GM23338 (cell line): ENCODE results near the gene MLPH. TPM values are rescaled to one million over a fixed set of nuclear protein-coding genes. Genes with fewer than 3 reads are reported as not detected.

Experiments used
- ATAC-seq: fragments of 200-7000 bp; cut with Tn5 transposase; 3 replicates; pipeline ENCODE4 v1.9.1; 2020
- DNase-seq: peaks from one replicate; pipeline ENCODE4 v3.0.0-alpha.2; 2015; ENCODE audit warnings: low spot score
- H2AFZ ChIP-seq: fragments of 200-600 bp; sonication (generic); 2 replicates; pipeline ENCODE4 v1.8.0; 2016; ENCODE audit warnings: antibody characterized with exemption, mild to moderate bottlenecking, moderate library complexity
- H3F3A ChIP-seq: fragments of 200-600 bp; sonication (generic); replicated peaks from 2 replicates; pipeline ENCODE4 v1.8.0; 2017; ENCODE audit warnings: antibody characterized with exemption, mixed run types, low read depth
- H3K27ac ChIP-seq: fragments of 200-600 bp; sonication (generic); 2 replicates; pipeline ENCODE4 v1.6.1; 2016; ENCODE audit warnings: low read depth
- H3K27me3 ChIP-seq: fragments of 200-600 bp; sonication (generic); 2 replicates; pipeline ENCODE4 v1.8.0; 2016; ENCODE audit warnings: mild to moderate bottlenecking, mixed run types, moderate library complexity; ENCODE audit not compliant: insufficient read depth
- H3K36me3 ChIP-seq: fragments of 200-600 bp; sonication (generic); 2 replicates; pipeline ENCODE4 v1.8.0; 2016; ENCODE audit warnings: mild to moderate bottlenecking; ENCODE audit not compliant: insufficient read depth
- H3K4me1 ChIP-seq: fragments of 200-600 bp; sonication (generic); 2 replicates; pipeline ENCODE4 v1.8.0; 2016; ENCODE audit warnings: mild to moderate bottlenecking, moderate library complexity; ENCODE audit not compliant: insufficient read depth
- H3K4me2 ChIP-seq: fragments of 200-600 bp; sonication (generic); 2 replicates; pipeline ENCODE4 v1.7.1; 2017; ENCODE audit warnings: mixed run types
- H3K4me3 ChIP-seq: fragments of 200-600 bp; sonication (generic); 2 replicates; pipeline ENCODE4 v1.6.1; 2016; ENCODE audit warnings: mixed run types
- H3K79me2 ChIP-seq: fragments of 200-600 bp; sonication (generic); replicated peaks from 2 replicates; pipeline ENCODE4 v1.8.0; 2017; ENCODE audit warnings: mild to moderate bottlenecking; ENCODE audit not compliant: insufficient read depth
- H3K9me2 ChIP-seq: fragments of 200-600 bp; sonication (generic); 2 replicates; pipeline ENCODE4 v1.8.0; 2017; ENCODE audit not compliant: insufficient read depth
- H4K20me1 ChIP-seq: fragments of 200-600 bp; sonication (generic); replicated peaks from 2 replicates; pipeline ENCODE4 v1.8.0; 2017; ENCODE audit warnings: mild to moderate bottlenecking; ENCODE audit not compliant: insufficient read depth
- H3K27ac Mint-ChIP-seq: 2 replicates; pipeline ENCODE4 v1.8.0; 2020; ENCODE audit warnings: inconsistent platforms, mild to moderate bottlenecking, moderate library complexity, mixed read lengths
- H3K27me3 Mint-ChIP-seq: 3 replicates; pipeline ENCODE4 v1.8.0; 2022; ENCODE audit warnings: low read depth, mild to moderate bottlenecking, moderate library complexity, mixed read lengths, inconsistent platforms; ENCODE audit not compliant: insufficient read depth, poor library complexity
- H3K36me3 Mint-ChIP-seq: 3 replicates; pipeline ENCODE4 v1.8.0; 2021; ENCODE audit warnings: low read depth, mild to moderate bottlenecking, inconsistent platforms, moderate library complexity, mixed read lengths
- H3K4me1 Mint-ChIP-seq: 3 replicates; pipeline ENCODE4 v1.8.0; 2020; ENCODE audit warnings: mild to moderate bottlenecking, inconsistent platforms, mixed read lengths
- H3K4me3 Mint-ChIP-seq: 3 replicates; pipeline ENCODE4 v1.8.0; 2021; ENCODE audit warnings: moderate library complexity, mild to moderate bottlenecking, inconsistent platforms, mixed read lengths
- H3K9me3 Mint-ChIP-seq: 3 replicates; pipeline ENCODE4 v1.8.0; 2020; ENCODE audit warnings: moderate library complexity, mild to moderate bottlenecking, inconsistent platforms, mixed read lengths
- CREB1 ChIP-seq: fragments of 250-450 bp; sonication (Bioruptor Pico); IDR thresholded peaks from 2 replicates; pipeline ENCODE4 v1.5.0; 2020; ENCODE audit warnings: low read depth, mild to moderate bottlenecking, moderate library complexity
- JUNB ChIP-seq: IDR thresholded peaks from one replicate; pipeline ENCODE4 v1.6.1; 2016; ENCODE audit warnings: antibody characterized with exemption; ENCODE audit not compliant: unreplicated experiment
- NANOG ChIP-seq: IDR thresholded peaks from 2 replicates; pipeline ENCODE4 v1.6.1; 2016; ENCODE audit warnings: antibody characterized with exemption, borderline replicate concordance
- POLR2AphosphoS5 ChIP-seq: IDR thresholded peaks from 2 replicates; pipeline ENCODE4 v1.6.1; 2016; ENCODE audit warnings: antibody characterized with exemption, low read depth
- STAT1 ChIP-seq: IDR thresholded peaks from one replicate; pipeline ENCODE4 v1.6.1; 2016; ENCODE audit warnings: antibody characterized with exemption; ENCODE audit not compliant: unreplicated experiment
- ZNF114 ChIP-seq: fragments of 250-450 bp; sonication (Bioruptor Pico); IDR thresholded peaks from 2 replicates; pipeline ENCODE4 v1.5.0; 2020; ENCODE audit warnings: mild to moderate bottlenecking, moderate library complexity
- ZNF331 ChIP-seq: fragments of 250-450 bp; sonication (Bioruptor Pico); IDR thresholded peaks from 2 replicates; pipeline ENCODE4 v1.5.0; 2020; ENCODE audit warnings: low read depth, mild to moderate bottlenecking, moderate library complexity
- polyA plus RNA-seq: library from polyadenylated mRNA; unstranded; fragments of >200 nt; fragmentation: Nextera tagmentation; extraction: Ambion mirVana; gene quantifications from 2 replicates; pipeline ENCODE4 v1.2.1, GENCODE V29; 2016
- total RNA-seq: library from RNA; depleted of rRNA; stranded (reverse); fragments of >200 nt; shearing (Covaris generic); gene quantifications from 2 replicates; pipeline ENCODE4 v1.2.3, GENCODE V29; 2014
- TF ChIP-seq, protein P1 (sequence below): fragments of 250-450 bp; sonication (Bioruptor Pico); IDR thresholded peaks from 2 replicates; pipeline ENCODE4 v1.5.0; 2020; ENCODE audit warnings: mild to moderate bottlenecking, moderate library complexity
- TF ChIP-seq, protein P2 (sequence below), 2 experiments: fragments of 200-600 bp in 1 of 2; sonication (generic) in 1 of 2; conservative IDR thresholded peaks; 2 replicates each; pipeline versions ENCODE4 v1.5.1 to v1.6.1; 2016 to 2017; ENCODE audit warnings: antibody characterized with exemption in 2 of 2, low read depth in 2 of 2, mild to moderate bottlenecking in 2 of 2, moderate library complexity in 1 of 2
- TF ChIP-seq, protein P3 (sequence below): IDR thresholded peaks from 2 replicates; pipeline ENCODE4 v1.6.1; 2016; ENCODE audit warnings: antibody characterized with exemption

The MLPH gene
- total and polyA plus RNA-seq, 2 experiments from 2014 or later, result 13.6 to 16.5 TPM

DNA sequence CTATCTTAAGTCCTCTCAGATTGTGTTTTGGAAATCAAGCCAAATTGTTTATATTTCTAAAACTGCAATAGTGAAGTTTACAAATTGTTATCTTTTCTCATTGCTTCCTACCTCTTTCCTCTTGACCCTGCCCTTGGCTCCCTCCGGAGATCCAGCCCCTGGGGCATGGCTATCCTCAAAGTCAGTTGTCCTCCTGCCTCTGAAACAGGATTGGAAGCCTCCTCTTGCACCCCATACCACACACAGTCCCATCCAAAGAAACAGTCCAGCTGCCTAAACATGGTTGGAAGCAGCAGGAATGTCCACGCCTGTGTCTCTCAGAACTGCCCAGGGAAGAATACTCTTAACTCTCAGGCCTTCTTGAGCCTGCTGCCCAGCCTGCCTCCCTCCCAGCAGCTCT is 43.0 kb upstream of the MLPH start (continued):
- TF ChIP-seq, protein P1, sequence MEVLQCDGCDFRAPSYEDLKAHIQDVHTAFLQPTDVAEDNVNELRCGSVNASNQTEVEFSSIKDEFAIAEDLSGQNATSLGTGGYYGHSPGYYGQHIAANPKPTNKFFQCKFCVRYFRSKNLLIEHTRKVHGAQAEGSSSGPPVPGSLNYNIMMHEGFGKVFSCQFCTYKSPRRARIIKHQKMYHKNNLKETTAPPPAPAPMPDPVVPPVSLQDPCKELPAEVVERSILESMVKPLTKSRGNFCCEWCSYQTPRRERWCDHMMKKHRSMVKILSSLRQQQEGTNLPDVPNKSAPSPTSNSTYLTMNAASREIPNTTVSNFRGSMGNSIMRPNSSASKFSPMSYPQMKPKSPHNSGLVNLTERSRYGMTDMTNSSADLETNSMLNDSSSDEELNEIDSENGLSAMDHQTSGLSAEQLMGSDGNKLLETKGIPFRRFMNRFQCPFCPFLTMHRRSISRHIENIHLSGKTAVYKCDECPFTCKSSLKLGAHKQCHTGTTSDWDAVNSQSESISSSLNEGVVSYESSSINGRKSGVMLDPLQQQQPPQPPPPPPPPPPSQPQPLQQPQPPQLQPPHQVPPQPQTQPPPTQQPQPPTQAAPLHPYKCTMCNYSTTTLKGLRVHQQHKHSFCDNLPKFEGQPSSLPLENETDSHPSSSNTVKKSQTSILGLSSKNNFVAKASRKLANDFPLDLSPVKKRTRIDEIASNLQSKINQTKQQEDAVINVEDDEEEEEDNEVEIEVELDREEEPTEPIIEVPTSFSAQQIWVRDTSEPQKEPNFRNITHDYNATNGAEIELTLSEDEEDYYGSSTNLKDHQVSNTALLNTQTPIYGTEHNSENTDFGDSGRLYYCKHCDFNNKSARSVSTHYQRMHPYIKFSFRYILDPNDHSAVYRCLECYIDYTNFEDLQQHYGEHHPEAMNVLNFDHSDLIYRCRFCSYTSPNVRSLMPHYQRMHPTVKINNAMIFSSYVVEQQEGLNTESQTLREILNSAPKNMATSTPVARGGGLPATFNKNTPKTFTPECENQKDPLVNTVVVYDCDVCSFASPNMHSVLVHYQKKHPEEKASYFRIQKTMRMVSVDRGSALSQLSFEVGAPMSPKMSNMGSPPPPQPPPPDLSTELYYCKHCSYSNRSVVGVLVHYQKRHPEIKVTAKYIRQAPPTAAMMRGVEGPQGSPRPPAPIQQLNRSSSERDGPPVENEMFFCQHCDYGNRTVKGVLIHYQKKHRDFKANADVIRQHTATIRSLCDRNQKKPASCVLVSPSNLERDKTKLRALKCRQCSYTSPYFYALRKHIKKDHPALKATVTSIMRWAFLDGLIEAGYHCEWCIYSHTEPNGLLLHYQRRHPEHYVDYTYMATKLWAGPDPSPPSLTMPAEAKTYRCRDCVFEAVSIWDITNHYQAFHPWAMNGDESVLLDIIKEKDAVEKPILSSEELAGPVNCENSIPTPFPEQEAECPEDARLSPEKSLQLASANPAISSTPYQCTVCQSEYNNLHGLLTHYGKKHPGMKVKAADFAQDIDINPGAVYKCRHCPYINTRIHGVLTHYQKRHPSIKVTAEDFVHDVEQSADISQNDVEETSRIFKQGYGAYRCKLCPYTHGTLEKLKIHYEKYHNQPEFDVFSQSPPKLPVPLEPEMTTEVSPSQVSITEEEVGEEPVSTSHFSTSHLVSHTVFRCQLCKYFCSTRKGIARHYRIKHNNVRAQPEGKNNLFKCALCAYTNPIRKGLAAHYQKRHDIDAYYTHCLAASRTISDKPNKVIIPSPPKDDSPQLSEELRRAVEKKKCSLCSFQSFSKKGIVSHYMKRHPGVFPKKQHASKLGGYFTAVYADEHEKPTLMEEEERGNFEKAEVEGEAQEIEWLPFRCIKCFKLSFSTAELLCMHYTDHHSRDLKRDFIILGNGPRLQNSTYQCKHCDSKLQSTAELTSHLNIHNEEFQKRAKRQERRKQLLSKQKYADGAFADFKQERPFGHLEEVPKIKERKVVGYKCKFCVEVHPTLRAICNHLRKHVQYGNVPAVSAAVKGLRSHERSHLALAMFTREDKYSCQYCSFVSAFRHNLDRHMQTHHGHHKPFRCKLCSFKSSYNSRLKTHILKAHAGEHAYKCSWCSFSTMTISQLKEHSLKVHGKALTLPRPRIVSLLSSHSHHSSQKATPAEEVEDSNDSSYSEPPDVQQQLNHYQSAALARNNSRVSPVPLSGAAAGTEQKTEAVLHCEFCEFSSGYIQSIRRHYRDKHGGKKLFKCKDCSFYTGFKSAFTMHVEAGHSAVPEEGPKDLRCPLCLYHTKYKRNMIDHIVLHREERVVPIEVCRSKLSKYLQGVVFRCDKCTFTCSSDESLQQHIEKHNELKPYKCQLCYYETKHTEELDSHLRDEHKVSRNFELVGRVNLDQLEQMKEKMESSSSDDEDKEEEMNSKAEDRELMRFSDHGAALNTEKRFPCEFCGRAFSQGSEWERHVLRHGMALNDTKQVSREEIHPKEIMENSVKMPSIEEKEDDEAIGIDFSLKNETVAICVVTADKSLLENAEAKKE, result no peak
- TF ChIP-seq, protein P2, sequence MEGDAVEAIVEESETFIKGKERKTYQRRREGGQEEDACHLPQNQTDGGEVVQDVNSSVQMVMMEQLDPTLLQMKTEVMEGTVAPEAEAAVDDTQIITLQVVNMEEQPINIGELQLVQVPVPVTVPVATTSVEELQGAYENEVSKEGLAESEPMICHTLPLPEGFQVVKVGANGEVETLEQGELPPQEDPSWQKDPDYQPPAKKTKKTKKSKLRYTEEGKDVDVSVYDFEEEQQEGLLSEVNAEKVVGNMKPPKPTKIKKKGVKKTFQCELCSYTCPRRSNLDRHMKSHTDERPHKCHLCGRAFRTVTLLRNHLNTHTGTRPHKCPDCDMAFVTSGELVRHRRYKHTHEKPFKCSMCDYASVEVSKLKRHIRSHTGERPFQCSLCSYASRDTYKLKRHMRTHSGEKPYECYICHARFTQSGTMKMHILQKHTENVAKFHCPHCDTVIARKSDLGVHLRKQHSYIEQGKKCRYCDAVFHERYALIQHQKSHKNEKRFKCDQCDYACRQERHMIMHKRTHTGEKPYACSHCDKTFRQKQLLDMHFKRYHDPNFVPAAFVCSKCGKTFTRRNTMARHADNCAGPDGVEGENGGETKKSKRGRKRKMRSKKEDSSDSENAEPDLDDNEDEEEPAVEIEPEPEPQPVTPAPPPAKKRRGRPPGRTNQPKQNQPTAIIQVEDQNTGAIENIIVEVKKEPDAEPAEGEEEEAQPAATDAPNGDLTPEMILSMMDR (conservative IDR thresholded peaks at IDR 0.05; ENCODE audit: low read depth in 2 of 2), result no peak
- TF ChIP-seq CREB1 (CRISPR knock-in tag) (no peak), ZNF114 (CRISPR knock-in tag) (no peak), STAT1 (no peak), POLR2AphosphoS5 (no peak), NANOG (no peak)

DNA sequence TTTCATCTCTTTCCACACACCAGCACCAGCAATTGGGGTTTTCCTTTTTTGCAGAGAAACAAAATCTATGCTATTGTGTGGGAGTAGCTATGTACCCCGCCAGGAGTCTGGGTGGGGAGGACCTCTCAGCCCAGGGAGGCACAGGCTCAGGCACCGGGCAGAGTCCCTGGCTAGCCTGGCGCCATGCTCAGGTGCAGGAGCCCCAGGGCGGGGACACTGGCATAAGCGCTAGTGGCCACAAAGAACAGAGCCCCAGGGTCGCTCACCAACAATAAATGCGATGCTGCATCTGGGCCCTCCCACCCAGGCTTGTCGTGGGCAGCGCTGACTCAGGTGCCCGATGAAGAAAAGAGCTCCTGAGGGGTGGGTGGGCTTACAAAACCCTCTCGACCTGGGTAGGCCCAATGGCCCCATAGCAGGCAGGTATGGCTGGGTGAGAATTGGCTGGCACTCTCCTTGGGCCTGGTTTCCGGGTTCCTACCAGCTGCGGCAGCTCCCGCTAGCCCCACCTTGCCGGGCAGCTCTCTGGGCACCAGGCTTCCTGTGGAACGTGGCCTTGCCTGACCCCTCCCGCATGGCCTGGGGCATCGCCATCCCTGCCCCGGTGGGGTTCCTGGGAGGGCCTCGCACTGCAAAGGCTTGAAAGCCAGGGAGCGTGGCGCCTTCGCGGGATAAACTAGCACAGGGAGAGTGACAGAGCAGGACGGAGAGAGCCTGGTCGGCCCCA is 41.3 kb upstream of the MLPH start:
- Mint-ChIP-seq H3K36me3 (no peaks in the 10 kb centered on the region), H3K4me1 (peaks cover 2% of the 10 kb centered on the region; the same call in 1 of the 3 replicates), H3K27me3 (peaks cover 6% of the 10 kb centered on the region), H3K4me3 (no peak overlapping the region), H3K27ac (no peak overlapping the region), H3K9me3 (no peaks in the 10 kb centered on the region)
- no peak overlapping the region for H3K4me2 ChIP-seq
- H3K27ac ChIP-seq, result no peak overlapping the region
- H3K27me3 ChIP-seq, result no peaks in the 10 kb centered on the region
- DNase-seq (no peak), ATAC-seq (peak; percentile 57)
- no peaks in the 10 kb centered on the region for H3F3A ChIP-seq
- no peaks in the 10 kb centered on the region for H3K9me2 ChIP-seq
- no peaks in the 10 kb centered on the region for H3K79me2 ChIP-seq
- H4K20me1 ChIP-seq, result no peaks in the 10 kb centered on the region
- no peaks in the 10 kb centered on the region for H3K36me3 ChIP-seq
- H3K4me1 ChIP-seq, result no peaks in the 10 kb centered on the region
- 0 out of 2 replicates have a peak overlapping the region, but pooled peaks have one; percentile 43 for H2AFZ ChIP-seq
- no peak overlapping the region for H3K4me3 ChIP-seq
- TF ChIP-seq JUNB, result no peak
- no peak for TF ChIP-seq ZNF114 (CRISPR knock-in tag)
- no peak for TF ChIP-seq ZNF331 (CRISPR knock-in tag)
- TF ChIP-seq, protein P3, sequence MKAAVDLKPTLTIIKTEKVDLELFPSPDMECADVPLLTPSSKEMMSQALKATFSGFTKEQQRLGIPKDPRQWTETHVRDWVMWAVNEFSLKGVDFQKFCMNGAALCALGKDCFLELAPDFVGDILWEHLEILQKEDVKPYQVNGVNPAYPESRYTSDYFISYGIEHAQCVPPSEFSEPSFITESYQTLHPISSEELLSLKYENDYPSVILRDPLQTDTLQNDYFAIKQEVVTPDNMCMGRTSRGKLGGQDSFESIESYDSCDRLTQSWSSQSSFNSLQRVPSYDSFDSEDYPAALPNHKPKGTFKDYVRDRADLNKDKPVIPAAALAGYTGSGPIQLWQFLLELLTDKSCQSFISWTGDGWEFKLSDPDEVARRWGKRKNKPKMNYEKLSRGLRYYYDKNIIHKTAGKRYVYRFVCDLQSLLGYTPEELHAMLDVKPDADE, result no peak
- no peak for TF ChIP-seq STAT1
- no peak for TF ChIP-seq CREB1 (CRISPR knock-in tag)
- no peak for TF ChIP-seq NANOG
